OCI-LY3 (cell line): ENCODE results near the gene MROH2B.

Source experiments
- CTCF ChIP-seq: fragments of 200-600, 300-600 bp; sonication (generic); IDR thresholded peaks from 2 replicates; pipeline ENCODE4 v1.5.1; 2014; ENCODE audit warnings: antibody characterized with exemption, low read length, low read depth
- EZH2phosphoT487 ChIP-seq: fragments of 200-600 bp; shearing (Covaris generic); IDR thresholded peaks from 2 replicates; pipeline ENCODE4 v1.6.1; 2018; ENCODE audit warnings: antibody characterized with exemption, mixed run types, low read depth

- TF ChIP-seq CTCF (no peak), EZH2phosphoT487 (no peak)
Measured at GRCh38 chr5:41032973-41033372, 38.2 kb downstream of the MROH2B start.
